Fibroblast of upper back skin (primary cell): ENCODE results near the gene ZFHX3.
"Not testable (repeated sequence)": the region's sequence is repeated elsewhere in the genome, so short reads cannot be mapped to it uniquely, and the experiment has no call there.

Source experiments
- DNase-seq: peaks from one replicate; pipeline ENCODE4 v3.0.0-alpha.2; 2013

Gene ZFHX3

DNA sequence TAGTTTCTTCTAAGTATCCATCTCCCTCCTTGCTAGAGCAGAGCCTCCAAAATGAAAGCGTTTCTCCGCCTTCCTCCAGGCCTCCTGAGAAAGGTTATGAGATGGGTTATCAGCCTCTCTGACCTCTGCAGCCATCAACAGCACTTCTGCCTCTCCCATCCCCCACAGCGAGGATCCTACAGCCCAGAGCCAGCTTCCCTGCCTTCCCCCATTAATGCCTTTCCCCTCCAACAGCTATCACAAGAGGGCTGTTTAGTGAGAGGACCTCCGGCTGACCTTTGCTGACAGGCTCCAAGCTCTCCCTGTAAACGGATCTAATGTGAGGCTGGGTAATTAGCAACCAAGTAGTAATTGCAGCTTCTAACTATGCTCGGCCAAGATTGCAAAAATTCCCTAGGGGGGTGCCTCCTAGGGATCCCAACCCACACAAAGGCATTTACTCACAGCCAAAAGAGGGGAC, 55.8 kb downstream of the ZFHX3 start:
- DNase-seq, result no peak

GRCh38 chr16:72991644-72992043, 56.3 kb downstream of the ZFHX3 start:
- DNase-seq, result no peak

- peak; percentile 34 for DNase-seq
Observed at GRCh38 chr16:72991211-72991610, 56.7 kb downstream of the ZFHX3 start.

GRCh38 chr16:72990571-72990970, 57.4 kb downstream of the ZFHX3 start:
- DNase-seq, result no peak

DNA sequence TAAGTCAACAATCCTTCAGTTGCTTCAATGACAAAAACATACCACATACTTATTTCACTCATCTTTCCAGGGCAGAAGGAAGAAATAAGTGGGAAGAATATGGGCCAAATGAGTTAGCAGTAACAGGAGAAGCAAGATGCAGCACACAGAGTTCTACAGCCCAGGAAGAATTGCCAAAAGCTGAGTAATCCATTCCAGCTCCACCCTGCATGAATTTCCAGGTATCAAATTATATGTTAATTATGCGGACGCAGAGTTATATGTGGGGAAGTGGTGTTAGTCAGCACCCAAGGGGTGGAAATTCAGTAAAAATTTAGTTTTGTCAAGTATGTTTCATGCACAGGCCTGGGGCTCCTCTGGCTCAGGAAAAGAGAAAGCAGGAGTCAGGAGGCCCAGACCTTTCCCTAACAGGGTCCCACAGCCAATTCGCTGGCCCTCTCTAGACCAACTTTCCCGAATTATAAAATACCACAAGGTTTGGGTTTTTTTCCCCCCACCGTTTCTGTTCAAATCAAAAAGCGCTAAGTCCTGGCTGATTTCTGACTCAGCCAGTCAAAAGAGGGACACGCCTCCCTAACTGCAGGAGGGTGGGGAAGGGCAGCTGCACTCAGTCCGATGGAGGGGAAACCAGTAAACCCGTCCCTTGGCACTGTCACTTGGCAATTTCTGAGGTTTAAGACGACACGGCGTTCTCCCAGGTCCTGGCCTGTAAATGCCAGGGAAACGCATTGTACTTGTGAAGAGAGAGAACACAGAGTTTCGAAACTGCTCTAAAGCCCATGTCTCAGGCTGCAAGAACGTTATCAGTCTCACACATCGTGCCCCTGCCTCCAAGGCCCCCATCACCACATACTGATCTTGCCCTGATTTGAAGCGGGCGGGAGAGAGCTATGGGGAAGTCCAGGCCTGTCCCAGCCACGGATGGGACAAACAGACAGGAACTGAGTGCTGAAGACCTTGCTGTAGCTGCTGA, 58.1 kb downstream of the ZFHX3 start:
- peak; percentile 95 for DNase-seq

DNA sequence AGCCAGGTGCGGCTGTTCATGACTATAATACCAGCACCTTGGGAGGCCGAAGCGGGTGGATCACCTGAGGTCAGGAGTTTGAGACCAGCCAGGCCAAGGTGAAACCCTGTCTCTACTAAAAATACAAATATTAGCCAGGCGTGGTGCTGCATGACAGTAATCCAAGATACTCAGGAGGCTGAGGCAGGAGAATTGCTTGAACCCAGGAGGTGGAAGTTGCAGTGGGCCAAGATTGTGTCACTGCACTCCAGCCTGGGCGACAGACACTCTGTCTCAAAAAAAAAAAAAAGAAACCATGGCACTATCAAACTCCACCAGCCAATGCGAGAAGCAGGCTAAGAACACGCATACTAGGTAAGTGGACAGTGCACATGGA, 58.7 kb downstream of the ZFHX3 start:
- DNase-seq, result not testable (repeated sequence)

- DNase-seq, result no peak
Observed at GRCh38 chr16:72988569-72988968, 59.4 kb downstream of the ZFHX3 start.

DNA sequence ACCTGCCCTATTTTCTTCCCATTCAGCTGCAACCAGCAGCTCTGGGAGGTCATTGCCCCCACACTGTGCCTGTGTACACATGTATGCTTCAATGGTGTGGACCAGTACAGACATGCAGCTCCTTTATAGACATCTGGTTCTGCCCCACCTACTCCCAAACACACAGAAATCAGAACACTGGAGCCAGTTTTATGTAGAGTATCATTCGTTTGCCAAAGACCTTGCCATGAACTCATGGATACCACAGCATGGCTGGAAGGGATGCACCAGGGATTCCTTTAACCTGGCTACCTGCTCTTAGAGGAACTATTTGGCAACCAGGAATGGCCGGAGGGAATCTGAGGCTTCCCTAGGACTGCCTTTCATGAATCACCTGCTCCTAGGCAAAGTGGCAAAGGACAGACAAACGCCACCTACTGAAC, 60.4 kb downstream of the ZFHX3 start:
- no peak for DNase-seq

GRCh38 chr16:72985995-72986394, 61.9 kb downstream of the ZFHX3 start:
- no peak for DNase-seq

GRCh38 chr16:72985148-72985941, 62.6 kb downstream of the ZFHX3 start:
- peak; percentile 87 for DNase-seq

DNA sequence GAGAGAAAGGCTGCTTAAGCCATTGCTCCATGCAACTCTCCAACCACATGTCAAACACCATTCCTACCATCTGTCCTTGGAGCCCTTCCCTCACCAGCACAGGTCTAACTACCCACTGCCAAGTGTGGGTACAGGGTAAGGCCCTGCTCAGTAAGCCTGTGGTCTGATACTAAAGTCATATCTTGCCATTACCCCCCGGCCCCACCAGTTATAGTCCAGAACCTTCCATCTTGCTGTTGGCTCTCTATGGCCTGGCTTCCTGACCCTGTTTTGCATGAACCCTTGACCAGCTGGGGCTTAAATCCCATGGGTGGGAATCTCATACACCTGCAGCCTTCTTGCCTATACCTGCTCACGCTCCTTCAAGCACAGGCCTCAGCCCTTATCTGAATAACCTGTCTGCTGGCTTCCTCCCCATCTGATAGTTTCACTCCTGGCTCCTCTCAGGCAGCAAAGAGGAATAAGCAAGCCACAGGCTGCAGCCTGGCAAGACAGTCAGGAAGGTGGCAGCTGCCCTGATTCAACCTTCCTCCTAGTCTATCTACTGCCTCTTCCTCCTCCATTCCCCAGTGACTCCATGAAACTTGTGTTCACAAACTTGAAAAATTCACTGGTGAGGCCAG, 64.1 kb downstream of the ZFHX3 start:
- no peak for DNase-seq

GRCh38 chr16:72983241-72983640, 64.7 kb downstream of the ZFHX3 start:
- no peak for DNase-seq

GRCh38 chr16:72979974-72980373, 68.0 kb downstream of the ZFHX3 start:
- no peak for DNase-seq

DNA sequence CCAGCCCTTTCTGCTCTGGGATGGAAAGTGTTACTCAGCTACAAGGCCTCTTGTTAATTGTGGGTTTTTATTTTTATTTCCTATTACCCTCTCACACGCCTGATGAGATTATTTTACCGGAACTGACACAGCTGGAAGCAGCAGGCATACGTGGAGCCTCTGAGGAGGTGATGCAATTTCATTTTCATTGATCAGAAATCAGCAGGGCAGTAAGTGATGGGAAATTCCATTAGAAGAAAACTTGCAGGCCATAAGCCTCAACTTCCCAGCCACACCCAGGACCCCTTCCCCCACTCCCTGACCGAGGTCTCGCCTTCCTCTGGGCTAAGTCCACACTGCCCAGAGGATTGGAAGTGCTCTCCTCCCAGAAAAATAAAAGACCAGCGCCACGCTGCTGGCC, 69.7 kb downstream of the ZFHX3 start:
- DNase-seq, result peak; percentile 37

DNA sequence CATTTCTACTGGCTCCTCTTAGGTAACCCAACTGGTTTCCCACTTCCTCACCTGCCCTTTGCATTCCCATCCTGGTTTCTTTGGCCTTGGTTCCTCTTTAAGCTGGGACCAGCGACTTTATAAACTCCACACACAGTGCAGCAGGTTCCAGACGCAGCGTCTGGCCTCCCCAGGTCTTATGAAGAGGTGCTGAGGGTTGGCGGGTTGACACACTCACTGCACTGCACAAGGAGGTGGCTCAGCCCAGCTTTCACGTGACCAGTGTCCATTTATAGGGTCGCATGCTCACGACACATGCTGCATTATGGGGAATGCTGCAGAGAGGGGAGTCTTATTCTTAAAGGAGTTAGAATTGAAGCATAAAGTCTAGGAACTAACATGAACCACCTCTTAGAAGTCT, 70.8 kb downstream of the ZFHX3 start:
- DNase-seq, result no peak

GRCh38 chr16:72976438-72977064, 71.4 kb downstream of the ZFHX3 start:
- no peak for DNase-seq

GRCh38 chr16:72975809-72976437, 72.0 kb downstream of the ZFHX3 start:
- DNase-seq, result no peak

DNA sequence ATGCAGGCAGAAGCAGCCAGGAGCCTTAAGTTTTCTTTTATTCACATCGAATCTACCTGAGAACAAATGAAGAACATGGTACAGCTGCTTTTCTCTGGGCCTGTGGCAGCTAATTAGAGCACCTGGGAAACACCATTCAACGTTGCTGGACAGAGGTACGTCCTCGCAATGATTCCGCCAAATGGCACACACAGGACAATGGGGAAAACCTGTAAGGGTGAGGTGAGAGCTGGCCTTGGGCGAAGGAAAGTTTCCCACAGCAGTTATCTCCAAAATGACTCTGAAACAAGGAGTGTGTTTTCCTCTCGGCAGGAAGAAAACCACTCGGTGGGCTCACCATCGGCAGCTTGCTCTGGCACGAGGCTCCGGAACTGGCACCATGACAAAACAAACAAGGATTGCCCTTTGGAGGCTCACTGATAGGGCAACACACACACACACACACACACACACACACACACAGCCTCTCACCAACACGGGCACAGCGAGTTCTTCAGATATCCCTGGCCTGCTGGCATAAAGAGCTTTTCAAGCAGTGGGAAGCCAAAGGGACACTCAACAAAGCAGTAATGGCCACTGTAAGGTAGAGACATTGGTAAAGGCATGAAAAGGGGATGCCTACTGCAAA, 73.7 kb downstream of the ZFHX3 start:
- no peak for DNase-seq

- DNase-seq, result no peak
Observed at GRCh38 chr16:72972878-72973571, 74.9 kb downstream of the ZFHX3 start.

- DNase-seq, result no peak
Observed at GRCh38 chr16:72971370-72971769, 76.6 kb downstream of the ZFHX3 start.

- DNase-seq, result no peak
Observed at GRCh38 chr16:72970656-72971055, 77.3 kb downstream of the ZFHX3 start.
